ENCODE data around the gene SLC11A1. TPM values are rescaled to one million over a fixed set of nuclear protein-coding genes. Genes with fewer than 3 reads are reported as not detected.

The SLC11A1 gene
- total and polyA plus RNA-seq, 2 experiments from 2014 or later = 0.31 TPM; not detected in 1

- H3K4me3 Mint-ChIP-seq = no peak overlapping the region
- H3K27me3 Mint-ChIP-seq (ENCODE audit: insufficient read depth, low read depth, poor library complexity) = peaks cover 22% of the 10 kb centered on the region
- ATAC-seq (no peak), DNase-seq (ENCODE audit: low spot score) (no peak)
- Histone ChIP-seq H3K4me2 (no peak overlapping the region), H3F3A (replicated peaks; ENCODE audit: low read depth) (peaks cover 17% of the 10 kb centered on the region), H3K27ac (ENCODE audit: low read depth) (no peak overlapping the region), H3K27me3 (ENCODE audit: insufficient read depth) (peaks cover 16% of the 10 kb centered on the region), H3K9me2 (ENCODE audit: insufficient read depth) (no peaks in the 10 kb centered on the region), H2AFZ (no peak overlapping the region), H3K36me3 (ENCODE audit: insufficient read depth) (no peaks in the 10 kb centered on the region), H3K4me3 (no peak overlapping the region), H4K20me1 (replicated peaks; ENCODE audit: insufficient read depth) (no peaks in the 10 kb centered on the region), H3K79me2 (replicated peaks; ENCODE audit: insufficient read depth) (no peaks in the 10 kb centered on the region), H3K4me1 (ENCODE audit: insufficient read depth) (peaks cover 29% of the 10 kb centered on the region)
- peaks cover 22% of the 10 kb centered on the region for H3K4me1 Mint-ChIP-seq
- TF ChIP-seq ZNF462 (CRISPR knock-in tag; IDR thresholded peaks at IDR 0.05) = no peak
- TF ChIP-seq EZH2 (IDR thresholded peaks at IDR 0.05; ENCODE audit: low read depth, unreplicated experiment) = no peak
- no peak for TF ChIP-seq CTCF (conservative IDR thresholded peaks at IDR 0.05; ENCODE audit: low read depth in 2 of 2)
- TF ChIP-seq EZH2phosphoT487 (IDR thresholded peaks at IDR 0.05; ENCODE audit: unreplicated experiment) = no peak
- no peak for TF ChIP-seq STAT1 (IDR thresholded peaks at IDR 0.05; ENCODE audit: unreplicated experiment)
- no peak for TF ChIP-seq CREB1 (CRISPR knock-in tag; IDR thresholded peaks at IDR 0.05; ENCODE audit: low read depth)
- no peak for TF ChIP-seq ZNF331 (CRISPR knock-in tag; IDR thresholded peaks at IDR 0.05; ENCODE audit: low read depth)
- no peak for TF ChIP-seq REST (IDR thresholded peaks at IDR 0.05; ENCODE audit: unreplicated experiment)
- no peak for TF ChIP-seq JUNB (IDR thresholded peaks at IDR 0.05; ENCODE audit: unreplicated experiment)
- no peak for TF ChIP-seq POLR2AphosphoS5 (IDR thresholded peaks at IDR 0.05; ENCODE audit: low read depth)
- no peak for TF ChIP-seq ETS1 (IDR thresholded peaks at IDR 0.05)
- no peaks in the 10 kb centered on the region for H3K9me3 Mint-ChIP-seq
- H3K36me3 Mint-ChIP-seq (ENCODE audit: low read depth) = peaks cover 12% of the 10 kb centered on the region
- H3K27ac Mint-ChIP-seq = no peak overlapping the region
Measured at GRCh38 chr2:218402911-218403411, 20.9 kb downstream of the SLC11A1 start.

Data from GM23338 (cell line).